Stimulated activated CD8-positive, alpha-beta memory T cell treated with anti-CD3 and anti-CD28 coated beads, Interleukin-15, amount 100 ng/mL, for 1 hour (primary cell): ENCODE data around the gene FCHSD2.
"Not testable (repeated sequence)": the region's sequence is repeated elsewhere in the genome, so short reads cannot be mapped to it uniquely, and the experiment has no call there.

Experiments used
- DNase-seq: peaks from one replicate; pipeline ENCODE4 v3.0.0-alpha.2; 2020; ENCODE audit warnings: low read depth

The FCHSD2 gene

GRCh38 chr11:72924568-72925190 lies 217.4 kb downstream of the FCHSD2 start:
- no peak for DNase-seq

- no peak for DNase-seq
Observed at GRCh38 chr11:72921028-72921716, 220.9 kb downstream of the FCHSD2 start.

- no peak for DNase-seq
Observed at GRCh38 chr11:72920001-72920400, 222.1 kb downstream of the FCHSD2 start.

- DNase-seq, result no peak
Observed at GRCh38 chr11:72918851-72919250, 223.3 kb downstream of the FCHSD2 start.

GRCh38 chr11:72912253-72912652 lies 229.9 kb downstream of the FCHSD2 start:
- no peak for DNase-seq

- DNase-seq, result not testable (repeated sequence)
Observed at GRCh38 chr11:72909558-72910388, 232.3 kb downstream of the FCHSD2 start.

- no peak for DNase-seq
Observed at GRCh38 chr11:72908032-72908676, 234.0 kb downstream of the FCHSD2 start.

GRCh38 chr11:72904016-72904415 lies 238.1 kb downstream of the FCHSD2 start:
- DNase-seq, result no peak

GRCh38 chr11:72901374-72901773 lies 240.7 kb downstream of the FCHSD2 start:
- no peak for DNase-seq

GRCh38 chr11:72900013-72900412 lies 242.1 kb downstream of the FCHSD2 start:
- DNase-seq, result no peak

- DNase-seq, result no peak
Observed at GRCh38 chr11:72899238-72899637, 242.9 kb downstream of the FCHSD2 start.

- no peak for DNase-seq
Observed at GRCh38 chr11:72897506-72897905, 244.6 kb downstream of the FCHSD2 start.

- DNase-seq, result no peak
Observed at GRCh38 chr11:72896431-72896830, 245.7 kb downstream of the FCHSD2 start.

- DNase-seq, result no peak
Observed at GRCh38 chr11:72890881-72891280, 251.2 kb downstream of the FCHSD2 start.

GRCh38 chr11:72886619-72887018 lies 255.5 kb downstream of the FCHSD2 start:
- DNase-seq, result no peak

- no peak for DNase-seq
Observed at GRCh38 chr11:72885749-72886609, 256.1 kb downstream of the FCHSD2 start.

GRCh38 chr11:72876147-72876546 lies 266.0 kb downstream of the FCHSD2 start:
- DNase-seq, result no peak

GRCh38 chr11:72875736-72876135 lies 266.4 kb downstream of the FCHSD2 start:
- no peak for DNase-seq

GRCh38 chr11:72872012-72872411 lies 270.1 kb downstream of the FCHSD2 start:
- DNase-seq, result no peak

- DNase-seq, result no peak
Observed at GRCh38 chr11:72871119-72871518, 271.0 kb downstream of the FCHSD2 start.

GRCh38 chr11:72869831-72870230 lies 272.3 kb downstream of the FCHSD2 start:
- no peak for DNase-seq

- DNase-seq, result no peak
Observed at GRCh38 chr11:72867970-72868369, 274.1 kb downstream of the FCHSD2 start.
